Kidney (tissue), 14 donors: ENCODE measurements around the gene TBXT. TPM values are rescaled to one million over a fixed set of nuclear protein-coding genes. Genes with fewer than 3 reads are reported as not detected.

Source experiments
- DNase-seq, 5 donors: peaks; one replicate each; pipeline ENCODE4 v3.0.0-alpha.2; 2013 to 2020
- FAIRE-seq: peaks from 2 replicates; lab custom pipeline; 2012; peaks lifted over from hg19 to GRCh38; lab: Jason Lieb, UNC
- H3K27ac ChIP-seq, 2 donors: one replicate each; pipeline ENCODE4 v1.7.0; 2013; ENCODE audit warnings: low read depth in 2 of 2, low read length in 2 of 2, inconsistent platforms in 1 of 2
- H3K27me3 ChIP-seq: one replicate; pipeline ENCODE4 v1.7.1; 2013; ENCODE audit warnings: low read length, inconsistent platforms; ENCODE audit not compliant: control insufficient read depth, insufficient read depth
- H3K36me3 ChIP-seq, 3 donors: one replicate each; pipeline versions ENCODE4 v1.7.0 to v1.7.1; 2013; ENCODE audit warnings: low read length in 3 of 3, control low read depth in 1 of 3, inconsistent platforms in 1 of 3; ENCODE audit not compliant: insufficient read depth in 3 of 3, control insufficient read depth in 2 of 3
- H3K4me1 ChIP-seq, 3 donors: one replicate each; pipeline versions ENCODE4 v1.7.0 to v1.7.1; 2013; ENCODE audit warnings: low read length in 3 of 3, inconsistent platforms in 1 of 3, low read depth in 1 of 3; ENCODE audit not compliant: control insufficient read depth in 2 of 3, insufficient read depth in 2 of 3
- H3K4me3 ChIP-seq, 3 donors: one replicate each; pipeline versions ENCODE4 v1.7.0 to v1.8.1; 2013; ENCODE audit warnings: low read length in 3 of 3, control low read depth in 1 of 3, inconsistent platforms in 1 of 3
- H3K9ac ChIP-seq, 3 donors: one replicate each; pipeline versions ENCODE4 v1.7.0 to v1.7.1; 2013; ENCODE audit warnings: low read length in 3 of 3, control low read depth in 1 of 3, inconsistent platforms in 1 of 3
- H3K9me3 ChIP-seq, 3 donors: one replicate each; pipeline versions ENCODE4 v1.7.0 to v1.7.1; 2013; ENCODE audit warnings: low read length in 3 of 3, control low read depth in 1 of 3, inconsistent platforms in 1 of 3; ENCODE audit not compliant: control insufficient read depth in 2 of 3, insufficient read depth in 1 of 3
- intact Hi-C: fragments of 100-400 bp; cut with DNase I; formaldehyde crosslinking; loops from one replicate; pipeline ENCODE4 v1.11.1; 2022
- polyA plus RNA-seq: library from polyadenylated mRNA; stranded (reverse); fragments of 350-450 nt; fragmentation: Illumina TruSeq; extraction: RNeasy Lipid Tissue Mini Kit (QIAGEN cat#74804); gene quantifications from one replicate; pipeline ENCODE4 v1.2.3, GENCODE V29; 2014; ENCODE audit warnings: low read depth, low replicate concordance; ENCODE audit not compliant: insufficient read depth
- total RNA-seq: library from RNA; stranded (reverse); fragmentation: NEBNext Ultra II Directional; extraction: Animal tissue kit (Norgen Biotek cat#: 25700); gene quantifications from one replicate; pipeline ENCODE4 v1.2.1, GENCODE V29; 2021
- TF ChIP-seq, protein P1 (sequence below): IDR thresholded peaks from 3 replicates; pipeline ENCODE4 v1.5.1; 2012; ENCODE audit warnings: mild to moderate bottlenecking, moderate library complexity, borderline replicate concordance; ENCODE audit not compliant: insufficient read depth; ENCODE audit errors: extremely low read depth
- donor health status: control.
- donor health status: control.
- donor health status: control.
- donor health status: control.
- donor health status: control.
- donor health status: DM: yes; HTN: yes; CAD: no.
- donor health status: Normal renal cell carcinoma (clear cell type).

TBXT gene
- total and polyA plus RNA-seq, 2 donors from 2014 or later, result not detected

DNA sequence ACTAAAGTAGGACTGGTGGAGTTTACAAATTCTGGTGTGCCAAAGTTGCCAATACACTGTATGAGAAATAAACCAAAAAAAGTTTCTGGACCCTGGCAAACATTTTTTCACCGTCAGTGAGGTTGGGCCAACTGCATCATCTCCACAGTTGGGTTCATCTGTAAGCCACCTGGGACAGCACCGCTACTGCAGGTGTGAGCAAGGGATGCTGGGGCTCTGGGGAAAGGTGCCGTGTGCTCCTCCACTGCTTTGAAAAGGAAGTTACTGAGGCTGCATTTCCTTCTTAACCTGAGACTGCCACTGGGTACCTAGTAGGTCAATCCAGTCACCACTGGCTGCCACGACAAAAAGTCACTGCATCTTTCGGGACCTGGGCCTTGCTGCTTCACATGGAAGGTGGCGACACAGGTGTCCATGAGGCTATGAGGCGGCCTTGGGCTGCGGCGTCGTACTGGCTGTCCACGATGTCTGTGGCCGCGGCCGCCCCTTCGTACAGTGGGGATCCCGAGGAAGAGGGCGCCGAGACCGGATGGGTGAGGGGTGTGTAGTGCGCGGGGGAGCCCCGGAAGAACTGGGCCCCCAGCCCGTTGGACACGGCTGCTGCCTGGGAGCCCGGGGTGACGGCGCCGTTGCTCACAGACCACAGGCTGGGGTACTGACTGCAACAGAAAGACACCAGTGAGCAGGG is 9.6 kb downstream of the TBXT start:
- Histone ChIP-seq H3K27ac (no peak overlapping the region), H3K27me3 (peaks cover 2% of the 10 kb centered on the region), H3K9ac (no peak overlapping the region), H3K36me3 (no peaks in the 10 kb centered on the region), H3K4me1 (no peaks in the 10 kb centered on the region), H3K4me3 (no peak overlapping the region), H3K9me3 (no peaks in the 10 kb centered on the region)
- FAIRE-seq (no peak), DNase-seq (no peak)
- intact Hi-C loops, result no loop called here
- TF ChIP-seq, protein P1, sequence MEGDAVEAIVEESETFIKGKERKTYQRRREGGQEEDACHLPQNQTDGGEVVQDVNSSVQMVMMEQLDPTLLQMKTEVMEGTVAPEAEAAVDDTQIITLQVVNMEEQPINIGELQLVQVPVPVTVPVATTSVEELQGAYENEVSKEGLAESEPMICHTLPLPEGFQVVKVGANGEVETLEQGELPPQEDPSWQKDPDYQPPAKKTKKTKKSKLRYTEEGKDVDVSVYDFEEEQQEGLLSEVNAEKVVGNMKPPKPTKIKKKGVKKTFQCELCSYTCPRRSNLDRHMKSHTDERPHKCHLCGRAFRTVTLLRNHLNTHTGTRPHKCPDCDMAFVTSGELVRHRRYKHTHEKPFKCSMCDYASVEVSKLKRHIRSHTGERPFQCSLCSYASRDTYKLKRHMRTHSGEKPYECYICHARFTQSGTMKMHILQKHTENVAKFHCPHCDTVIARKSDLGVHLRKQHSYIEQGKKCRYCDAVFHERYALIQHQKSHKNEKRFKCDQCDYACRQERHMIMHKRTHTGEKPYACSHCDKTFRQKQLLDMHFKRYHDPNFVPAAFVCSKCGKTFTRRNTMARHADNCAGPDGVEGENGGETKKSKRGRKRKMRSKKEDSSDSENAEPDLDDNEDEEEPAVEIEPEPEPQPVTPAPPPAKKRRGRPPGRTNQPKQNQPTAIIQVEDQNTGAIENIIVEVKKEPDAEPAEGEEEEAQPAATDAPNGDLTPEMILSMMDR, result no peak

DNA sequence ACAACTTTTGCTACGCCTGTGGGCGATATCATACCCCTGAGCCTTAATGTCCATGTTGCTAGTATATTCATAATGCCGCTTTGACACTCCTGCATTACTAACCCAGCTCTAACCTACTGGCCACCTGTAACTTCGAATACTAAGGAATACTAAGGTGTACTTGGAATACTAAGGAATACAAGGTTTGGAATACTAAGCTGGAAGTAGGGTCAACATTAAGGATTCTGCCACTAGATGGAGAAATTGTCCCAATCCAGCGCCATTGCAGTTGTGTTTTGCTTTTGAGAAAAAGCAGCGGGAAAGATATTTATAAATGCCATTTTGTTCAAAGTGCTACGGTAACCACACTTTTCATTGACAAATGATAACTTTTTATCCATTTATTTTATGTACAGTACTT is 10.7 kb downstream of the TBXT start:
- no peak overlapping the region for H3K9ac ChIP-seq
- intact Hi-C loops, result no loop called here
- H3K9me3 ChIP-seq, result no peaks in the 10 kb centered on the region
- H3K27me3 ChIP-seq, result no peaks in the 10 kb centered on the region
- TF ChIP-seq, protein P1, result no peak
- no peaks in the 10 kb centered on the region for H3K4me1 ChIP-seq
- no peak overlapping the region for H3K27ac ChIP-seq
- no peaks in the 10 kb centered on the region for H3K36me3 ChIP-seq
- FAIRE-seq (no peak), DNase-seq (peak in 1 of 5 donors; percentile 53)
- no peak overlapping the region for H3K4me3 ChIP-seq

DNA sequence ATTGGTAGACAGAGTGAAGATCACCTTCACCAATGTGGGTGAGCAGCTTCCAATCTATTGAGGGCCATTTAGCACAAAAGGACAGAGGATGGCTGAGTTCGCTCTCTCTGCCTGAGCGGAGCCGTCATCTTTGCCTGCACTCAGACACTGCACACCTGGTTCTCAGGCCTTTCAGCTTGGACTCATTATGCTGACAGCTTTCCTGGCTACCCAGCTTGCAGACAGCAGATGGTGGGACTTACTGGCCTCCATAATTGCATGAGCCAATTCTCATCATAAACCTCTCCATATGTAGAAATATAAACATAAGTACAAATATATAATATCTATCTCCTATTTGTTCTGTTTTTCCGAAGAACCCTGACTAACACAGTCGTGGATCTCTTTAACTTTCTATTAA is 13.7 kb downstream of the TBXT start:
- Histone ChIP-seq H3K4me3 (no peak overlapping the region), H3K36me3 (no peaks in the 10 kb centered on the region), H3K27ac (no peak overlapping the region), H3K27me3 (no peaks in the 10 kb centered on the region), H3K4me1 (no peaks in the 10 kb centered on the region), H3K9me3 (peaks cover 0 to 7% (median 0%) of the 10 kb centered on the region in 3 donors), H3K9ac (no peak overlapping the region)
- FAIRE-seq (no peak), DNase-seq (no peak)
- TF ChIP-seq, protein P1, result no peak
- intact Hi-C loops, result no loop called here
